HepG2 (cell line): ENCODE results near the gene PKM. TPM values are rescaled to one million over a fixed set of nuclear protein-coding genes. Genes with fewer than 3 reads are reported as not detected.

ENCODE experiments used
- ATAC-seq: fragments of 200-7000 bp; cut with Tn5 transposase; 3 replicates; pipeline ENCODE4 v1.9.1; 2020; ENCODE audit warnings: mild to moderate bottlenecking, moderate library complexity
- BruUV-seq: library from RNA; stranded (reverse); fragments of 400-500 nt; replicated peaks from 2 replicates; lab custom pipeline; 2021; lab: Mats Ljungman, UMichigan
- CTCF ChIA-PET: fragments of 300-600 bp; formaldehyde crosslinking; extraction: SDS; loops from one replicate; lab custom pipeline; 2021; ENCODE audit warnings: low total read pairs, inconsistent platforms, low intra/inter-chr PET ratio; lab: Yijun Ruan, JAX
- POLR2A ChIA-PET: fragments of 350-600 bp; sonication (Branson Sonifier 250); formaldehyde crosslinking; loops from one replicate; lab custom pipeline; 2020; ENCODE audit warnings: antibody characterized with exemption, inconsistent platforms; lab: Yijun Ruan, JAX
- DNase-seq: peaks from one replicate; pipeline ENCODE4 v3.0.0-alpha.2; 2015; ENCODE audit warnings: low spot score
- FAIRE-seq: peaks from 3 replicates; lab custom pipeline; 2011; peaks lifted over from hg19 to GRCh38; lab: Jason Lieb, UNC
- H2AFZ ChIP-seq: one replicate; pipeline ENCODE4 v1.6.1; 2011; ENCODE audit warnings: low read length, inconsistent platforms
- H3K27ac ChIP-seq: fragments of 300-600 bp; 3 replicates; pipeline ENCODE4 v1.8.0; 2011; ENCODE audit warnings: mixed run types, mild to moderate bottlenecking, mixed read lengths, low read length, inconsistent platforms; ENCODE audit not compliant: insufficient read depth; ENCODE audit errors: extremely low read length
- H3K27me3 ChIP-seq, 2 experiments: fragments of 200-600 bp in 1 of 2; 2 replicates in 1 of 2; 3 replicates in 1 of 2; pipeline versions ENCODE4 v1.6.0 to v1.8.0; 2011; ENCODE audit warnings: low read length in 2 of 2, mild to moderate bottlenecking in 2 of 2, moderate library complexity in 2 of 2, inconsistent platforms in 1 of 2; ENCODE audit not compliant: insufficient read depth in 2 of 2, control insufficient read depth in 1 of 2
- H3K36me3 ChIP-seq, 2 experiments: fragments of 200-600 bp in 1 of 2; replicated peaks in 1 of 2; 2 replicates in 1 of 2; 3 replicates in 1 of 2; pipeline versions ENCODE4 v1.5.1 to v1.8.0; 2011; ENCODE audit warnings: low read length in 2 of 2, inconsistent platforms in 1 of 2; ENCODE audit not compliant: insufficient read depth in 2 of 2, control insufficient read depth in 1 of 2
- H3K4me1 ChIP-seq: 2 replicates; pipeline ENCODE4 v1.5.1; 2012; ENCODE audit warnings: low read length, inconsistent platforms; ENCODE audit not compliant: insufficient read depth
- H3K4me2 ChIP-seq: 2 replicates; pipeline ENCODE4 v1.6.0; 2011; ENCODE audit warnings: low read depth, low read length, inconsistent platforms
- H3K4me3 ChIP-seq, 3 experiments: fragments of 200-600 bp in 1 of 3; sonication (generic), shearing (Covaris generic) in 1 of 3; replicated peaks in 1 of 3; 2 replicates each; pipeline ENCODE4 v1.5.1; 2011 to 2016; ENCODE audit warnings: low read length in 3 of 3, inconsistent platforms in 2 of 3, low read depth in 2 of 3, mild to moderate bottlenecking in 2 of 3, control low read depth in 1 of 3, mixed read lengths in 1 of 3; ENCODE audit not compliant: insufficient read depth in 1 of 3
- H3K79me2 ChIP-seq: one replicate; pipeline ENCODE4 v1.6.1; 2011; ENCODE audit warnings: low read length, inconsistent platforms; ENCODE audit not compliant: insufficient read depth
- H3K9ac ChIP-seq: 2 replicates; pipeline ENCODE4 v1.6.0; 2011; ENCODE audit warnings: mild to moderate bottlenecking, low read depth, low read length, inconsistent platforms; ENCODE audit not compliant: insufficient read depth
- H3K9me3 ChIP-seq: 2 replicates; pipeline ENCODE4 v1.5.1; 2012; ENCODE audit warnings: mild to moderate bottlenecking, low read length
- H4K20me1 ChIP-seq: 2 replicates; pipeline ENCODE4 v1.6.0; 2011; ENCODE audit warnings: inconsistent platforms, mild to moderate bottlenecking, low read length, moderate library complexity; ENCODE audit not compliant: insufficient read depth
- HOMEZ ChIP-seq: IDR thresholded peaks from 2 replicates; pipeline ENCODE4 v1.6.1; 2016; ENCODE audit warnings: low read depth
- PAF1 ChIP-seq: IDR thresholded peaks from 2 replicates; pipeline ENCODE4 v1.6.1; 2016; ENCODE audit warnings: missing genetic modification reagents, missing compliant biosample characterization
- PHF20 ChIP-seq: sonication (generic); formaldehyde crosslinking; IDR thresholded peaks from 2 replicates; pipeline ENCODE4 v1.5.0; 2020; ENCODE audit warnings: mild to moderate bottlenecking, missing genetic modification reagents
- RBM22 ChIP-seq: fragments of 200-400 bp; formaldehyde crosslinking; optimal IDR thresholded peaks from 2 replicates; pipeline ENCODE3; 2017; ENCODE audit warnings: mild to moderate bottlenecking, low read length, moderate library complexity
- ZNF124 ChIP-seq: sonication (generic); formaldehyde crosslinking; IDR thresholded peaks from 2 replicates; pipeline ENCODE4 v1.4.0; 2020; ENCODE audit warnings: missing genetic modification reagents
- ZNF407 ChIP-seq: sonication (generic); formaldehyde crosslinking; IDR thresholded peaks from one replicate; pipeline ENCODE4 v1.5.1; 2020; ENCODE audit warnings: mild to moderate bottlenecking, missing genetic modification reagents; ENCODE audit errors: not compliant biosample characterization
- ZNF546 ChIP-seq: sonication (generic); formaldehyde crosslinking; conservative IDR thresholded peaks from 2 replicates; pipeline ENCODE4 v1.8.1; 2023; ENCODE audit warnings: mild to moderate bottlenecking, missing genetic modification reagents
- ZSCAN25 ChIP-seq: sonication (generic); formaldehyde crosslinking; IDR thresholded peaks from 2 replicates; pipeline ENCODE4 v1.8.0; 2022; ENCODE audit warnings: mild to moderate bottlenecking, missing genetic modification reagents
- WGBS: methylation state at CpG from one replicate; pipeline ENCODE4 v1.1.6; 2017; ENCODE audit warnings: low lambda C conversion rate; 5-methylcytosine and 5-hydroxymethylcytosine counted together
- in situ Hi-C: cut with HindIII; loops from 2 replicates; pipeline ENCODE4 v1.10.0; 2017; ENCODE audit warnings: low pct_unique_long_range_greater_than_20kb; ENCODE audit not compliant: extremely low pct_ligation_motif_present
- intact Hi-C: fragments of 100-400 bp; cut with micrococcal nuclease; formaldehyde crosslinking; loops from one replicate; pipeline ENCODE4 v1.10.0; 2022; ENCODE audit not compliant: unreplicated experiment
- polyA plus RNA-seq, 8 experiments: library from polyadenylated mRNA; depleted of rRNA in 3 of 8; stranded (reverse) in 7 of 8; unstranded in 1 of 8; fragments of >200 nt; fragmentation: Illumina TruSeq in 4 of 8; extraction: Trizol in 4 of 8; gene quantifications; 2 replicates each; pipeline versions ENCODE4 v1.2.1 to v1.2.3, GENCODE V29; 2011 to 2016; ENCODE audit warnings: low read depth in 4 of 8, missing spikeins in 1 of 8, mixed read lengths in 1 of 8; ENCODE audit not compliant: insufficient read depth in 1 of 8
- total RNA-seq, 5 experiments: library from RNA; depleted of rRNA; stranded (reverse); fragments of >200 nt; fragmentation: Illumina TruSeq; extraction: Trizol; gene quantifications; 2 replicates each; pipeline ENCODE4 v1.2.3, GENCODE V29; 2016; ENCODE audit warnings: low read depth in 1 of 5

PKM gene
- total and polyA plus RNA-seq, 2 of the 13 experiments (the other 11 are each of a cell fraction or from before 2014, with no cell fraction given), result 488 to 780 TPM

GRCh38 chr15:72202302-72202701, 28.7 kb downstream of the PKM start (continued):
- TF ChIP-seq ZNF407 (CRISPR knock-in tag) (no peak), PHF20 (no peak), ZNF124 (CRISPR knock-in tag) (no peak), ZSCAN25 (CRISPR knock-in tag) (no peak)

GRCh38 chr15:72201391-72201921, 29.5 kb downstream of the PKM start:
- in situ Hi-C loops, result loop anchor here (5.0 kb wide), 1 partner anchor 86 kb away; no protein-coding TSS in a partner anchor
- ATAC-seq (no peak), DNase-seq (no peak), FAIRE-seq (no peak)
- WGBS, result 93% methylated on average over 2 of the region's 3 CpGs
- TF ChIP-seq ZNF546 (CRISPR knock-in tag) (no peak), HOMEZ (CRISPR knock-in tag) (no peak), RBM22 (peak; percentile 64), PAF1 (CRISPR knock-in tag) (0 out of 2 replicates have a peak, but pooled peaks have one; percentile 55)
- peaks cover 85% of the 10 kb centered on the region for H4K20me1 ChIP-seq
- intact Hi-C loops, result no loop called here
- H3K4me1 ChIP-seq, result peaks cover 24% of the 10 kb centered on the region
- no peak overlapping the region for H3K27ac ChIP-seq
- peaks cover 6 to 9% of the 10 kb centered on the region in 2 experiments; a peak in 3 of 5 replicates for H3K27me3 ChIP-seq
- no peak overlapping the region for H3K9ac ChIP-seq
- H3K36me3 ChIP-seq, result peaks cover 43 to 79% of the 10 kb centered on the region in 2 experiments
- H2AFZ ChIP-seq, result no peak overlapping the region
- no TSS peak for BruUV-seq
- no peaks in the 10 kb centered on the region for H3K9me3 ChIP-seq
- ChIA-PET POLR2A (interaction anchor here (2.2 kb wide), 1 partner anchor 9 kb away, joined by 6 read pairs; no protein-coding TSS in a partner anchor), CTCF (no interaction called here)
- no peaks in the 10 kb centered on the region for H3K79me2 ChIP-seq
- no peak overlapping the region for H3K4me3 ChIP-seq
- H3K4me2 ChIP-seq, result no peak overlapping the region
